Suprapubic skin (tissue), 4 donors: ENCODE results near the gene DRAM1. TPM values are rescaled to one million over a fixed set of nuclear protein-coding genes. Genes with fewer than 3 reads are reported as not detected.
"Not testable (repeated sequence)": the region's sequence is repeated elsewhere in the genome, so short reads cannot be mapped to it uniquely, and the experiment has no call there.

Experiments
- DNase-seq, 2 donors: peaks; one replicate each; pipeline ENCODE4 v3.0.0-alpha.2; 2019; ENCODE audit warnings: low spot score in 2 of 2
- H3K27ac ChIP-seq: fragments of 200-600 bp; sonication (generic); one replicate; pipeline ENCODE4 v1.5.1; 2019
- H3K27me3 ChIP-seq: fragments of 200-600 bp; sonication (generic); one replicate; pipeline ENCODE4 v1.5.1; 2019
- H3K36me3 ChIP-seq: fragments of 200-600 bp; sonication (generic); one replicate; pipeline ENCODE4 v1.5.1; 2019
- H3K4me1 ChIP-seq: fragments of 200-600 bp; sonication (generic); one replicate; pipeline ENCODE4 v1.5.1; 2019
- H3K4me3 ChIP-seq: fragments of 200-600 bp; sonication (generic); one replicate; pipeline ENCODE4 v1.5.1; 2019; ENCODE audit warnings: mild to moderate bottlenecking
- H3K9me3 ChIP-seq: fragments of 200-600 bp; sonication (generic); one replicate; pipeline ENCODE4 v1.5.1; 2019
- EP300 ChIP-seq: sonication (generic); formaldehyde crosslinking; IDR thresholded peaks from one replicate; pipeline ENCODE4 v1.6.1; 2017; ENCODE audit warnings: antibody characterized with exemption
- POLR2A ChIP-seq, 2 donors: fragments of 450-650 bp; IDR thresholded peaks; one replicate each; pipeline ENCODE4 v1.6.1; 2017; ENCODE audit warnings: antibody characterized with exemption in 2 of 2, mild to moderate bottlenecking in 2 of 2, moderate library complexity in 2 of 2
- POLR2AphosphoS5 ChIP-seq, 3 donors: sonication (generic); formaldehyde crosslinking; IDR thresholded peaks; one replicate each; pipeline ENCODE4 v1.6.1; 2017; ENCODE audit warnings: antibody characterized with exemption in 3 of 3
- WGBS: methylation state at CpG from one replicate; pipeline ENCODE4 v1.1.5; 2018; 5-methylcytosine and 5-hydroxymethylcytosine counted together
- total RNA-seq, 4 donors: library from RNA; depleted of rRNA; stranded (reverse); fragments of >200 nt; gene quantifications; one replicate each; pipeline ENCODE4 v1.1.0, GENCODE V29; 2016
- TF ChIP-seq, protein P1 (sequence below), 2 donors: fragments of 200-600 bp in 1 of 2; fragments of 450-650 bp in 1 of 2; sonication (generic) in 1 of 2; IDR thresholded peaks; one replicate each; pipeline ENCODE4 v1.5.1; 2016 to 2019; ENCODE audit warnings: antibody characterized with exemption in 2 of 2, mild to moderate bottlenecking in 1 of 2, moderate library complexity in 1 of 2

DRAM1 gene
- total RNA-seq, 4 donors from 2014 or later, result 4.8 to 7.4 (median 6.9) TPM

DNA sequence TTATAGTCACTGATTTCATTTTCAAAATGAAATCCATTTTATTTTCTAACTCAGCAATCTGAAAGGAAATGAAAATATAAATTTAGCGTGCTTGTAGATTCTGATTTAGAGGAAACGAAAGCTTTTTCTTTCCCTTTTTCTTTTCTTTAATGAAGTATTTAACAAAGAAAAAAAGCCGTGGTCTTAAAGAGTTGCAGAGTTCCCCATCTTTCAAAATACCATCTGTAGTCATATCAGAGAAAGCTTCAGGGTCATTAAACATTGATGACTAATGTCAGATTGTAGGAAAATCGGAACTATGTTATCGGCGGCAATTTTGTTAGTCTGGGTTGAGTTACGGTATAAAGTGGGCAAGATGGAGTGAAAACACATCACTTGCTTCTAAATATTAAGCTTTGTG lies 32.3 kb downstream of the DRAM1 start:
- H3K27ac ChIP-seq, result no peak overlapping the region

DNA sequence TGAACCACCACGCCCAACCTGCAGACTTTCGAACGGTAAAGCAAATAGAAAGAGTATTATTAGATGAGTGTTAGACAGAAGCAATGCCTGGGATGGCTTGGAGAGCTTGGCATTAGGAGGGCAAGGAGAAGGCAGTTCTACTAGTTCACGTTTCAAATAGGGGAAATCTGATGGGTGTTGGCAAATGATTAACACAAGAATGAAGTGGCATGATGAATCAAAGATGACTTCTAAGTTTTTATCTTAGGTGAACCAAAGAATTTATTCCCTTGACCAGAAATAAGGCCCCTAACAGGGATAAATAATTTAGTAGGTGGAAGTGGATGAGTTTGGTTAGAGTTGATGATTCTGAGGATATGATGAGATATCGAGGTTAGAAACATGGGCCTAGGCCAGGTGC lies 38.5 kb downstream of the DRAM1 start:
- no peak overlapping the region for H3K27ac ChIP-seq
- H3K36me3 ChIP-seq, result no peaks in the 10 kb centered on the region
- 77% methylated on average over 5 of the region's 5 CpGs for WGBS
- H3K4me1 ChIP-seq, result peaks cover 8% of the 10 kb centered on the region
- H3K27me3 ChIP-seq, result no peaks in the 10 kb centered on the region
- TF ChIP-seq POLR2AphosphoS5 (IDR thresholded peaks at IDR 0.05) (no peak), EP300 (no peak), POLR2A (IDR thresholded peaks at IDR 0.05) (no peak)
- TF ChIP-seq, protein P1, sequence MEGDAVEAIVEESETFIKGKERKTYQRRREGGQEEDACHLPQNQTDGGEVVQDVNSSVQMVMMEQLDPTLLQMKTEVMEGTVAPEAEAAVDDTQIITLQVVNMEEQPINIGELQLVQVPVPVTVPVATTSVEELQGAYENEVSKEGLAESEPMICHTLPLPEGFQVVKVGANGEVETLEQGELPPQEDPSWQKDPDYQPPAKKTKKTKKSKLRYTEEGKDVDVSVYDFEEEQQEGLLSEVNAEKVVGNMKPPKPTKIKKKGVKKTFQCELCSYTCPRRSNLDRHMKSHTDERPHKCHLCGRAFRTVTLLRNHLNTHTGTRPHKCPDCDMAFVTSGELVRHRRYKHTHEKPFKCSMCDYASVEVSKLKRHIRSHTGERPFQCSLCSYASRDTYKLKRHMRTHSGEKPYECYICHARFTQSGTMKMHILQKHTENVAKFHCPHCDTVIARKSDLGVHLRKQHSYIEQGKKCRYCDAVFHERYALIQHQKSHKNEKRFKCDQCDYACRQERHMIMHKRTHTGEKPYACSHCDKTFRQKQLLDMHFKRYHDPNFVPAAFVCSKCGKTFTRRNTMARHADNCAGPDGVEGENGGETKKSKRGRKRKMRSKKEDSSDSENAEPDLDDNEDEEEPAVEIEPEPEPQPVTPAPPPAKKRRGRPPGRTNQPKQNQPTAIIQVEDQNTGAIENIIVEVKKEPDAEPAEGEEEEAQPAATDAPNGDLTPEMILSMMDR (IDR thresholded peaks at IDR 0.05), result no peak
- no peaks in the 10 kb centered on the region for H3K9me3 ChIP-seq
- no peak overlapping the region for H3K4me3 ChIP-seq
- DNase-seq, result no peak

More for the DNA sequence above, 32.3 kb downstream of the DRAM1 start:
- DNase-seq, result no peak
- no peak for TF ChIP-seq POLR2A (IDR thresholded peaks at IDR 0.05)
- TF ChIP-seq, protein P1 (IDR thresholded peaks at IDR 0.05), result no peak
- no peak for TF ChIP-seq EP300
- TF ChIP-seq POLR2AphosphoS5 (IDR thresholded peaks at IDR 0.05), result no peak
- no peaks in the 10 kb centered on the region for H3K4me1 ChIP-seq
- no peaks in the 10 kb centered on the region for H3K9me3 ChIP-seq
- no peaks in the 10 kb centered on the region for H3K27me3 ChIP-seq
- H3K36me3 ChIP-seq, result peaks cover 2% of the 10 kb centered on the region
- H3K4me3 ChIP-seq, result no peak overlapping the region
- 79% methylated on average over 7 of the region's 7 CpGs for WGBS

DNA sequence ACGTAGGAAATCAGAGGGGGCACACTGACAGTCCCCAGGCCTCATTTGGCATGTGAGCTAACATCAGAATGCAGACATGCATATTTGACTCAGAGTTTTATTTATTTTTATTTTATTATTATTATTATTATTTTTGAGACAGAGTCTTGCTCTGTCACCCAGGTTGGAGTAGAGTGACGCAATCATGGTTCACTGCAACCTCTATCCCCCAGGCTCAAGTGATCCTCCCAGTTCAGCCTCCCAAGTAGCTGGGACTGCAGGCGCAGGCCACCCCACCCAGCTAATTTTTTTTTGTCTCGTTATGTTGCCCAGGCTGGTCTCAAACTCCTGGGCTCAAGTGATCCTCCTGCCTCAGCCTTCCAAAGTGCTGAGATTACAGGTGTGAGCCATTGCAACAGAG lies 41.4 kb downstream of the DRAM1 start:
- not testable (repeated sequence) for H3K27ac ChIP-seq
- 89% methylated on average over 4 of the region's 4 CpGs for WGBS

DNA sequence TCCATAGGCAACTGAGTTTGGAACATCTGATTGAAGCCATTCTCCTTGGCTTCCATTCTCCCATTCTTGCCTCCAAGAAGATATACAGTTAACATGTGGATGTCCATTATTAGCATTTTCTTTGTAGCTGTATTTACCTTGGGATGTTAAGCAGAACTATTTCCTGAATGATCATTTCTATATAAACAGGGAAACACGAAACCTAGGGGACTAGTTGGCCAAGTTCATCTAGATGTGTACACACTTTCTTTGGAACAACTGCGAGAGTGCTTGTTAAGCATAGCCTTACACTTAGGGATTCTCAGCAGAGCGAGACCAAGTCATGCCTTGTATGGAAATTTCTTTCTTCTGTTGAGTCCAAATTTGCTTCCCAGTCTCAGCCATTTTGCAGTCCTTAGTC lies 42.1 kb downstream of the DRAM1 start:
- Histone ChIP-seq H3K27ac (no peak overlapping the region), H3K4me3 (no peak overlapping the region), H3K36me3 (no peaks in the 10 kb centered on the region), H3K4me1 (peaks cover 8% of the 10 kb centered on the region), H3K9me3 (no peaks in the 10 kb centered on the region), H3K27me3 (no peaks in the 10 kb centered on the region)
- TF ChIP-seq, protein P1 (IDR thresholded peaks at IDR 0.05), result no peak
- TF ChIP-seq EP300 (no peak), POLR2AphosphoS5 (IDR thresholded peaks at IDR 0.05) (no peak), POLR2A (IDR thresholded peaks at IDR 0.05) (no peak)
- DNase-seq, result no peak
- 80% methylated on average over 3 of the region's 3 CpGs for WGBS

More for the DNA sequence above, 41.4 kb downstream of the DRAM1 start:
- not testable (repeated sequence) for H3K4me1 ChIP-seq, DNase-seq, H3K4me3 ChIP-seq, H3K9me3 ChIP-seq, H3K27me3 ChIP-seq, H3K36me3 ChIP-seq

DNA sequence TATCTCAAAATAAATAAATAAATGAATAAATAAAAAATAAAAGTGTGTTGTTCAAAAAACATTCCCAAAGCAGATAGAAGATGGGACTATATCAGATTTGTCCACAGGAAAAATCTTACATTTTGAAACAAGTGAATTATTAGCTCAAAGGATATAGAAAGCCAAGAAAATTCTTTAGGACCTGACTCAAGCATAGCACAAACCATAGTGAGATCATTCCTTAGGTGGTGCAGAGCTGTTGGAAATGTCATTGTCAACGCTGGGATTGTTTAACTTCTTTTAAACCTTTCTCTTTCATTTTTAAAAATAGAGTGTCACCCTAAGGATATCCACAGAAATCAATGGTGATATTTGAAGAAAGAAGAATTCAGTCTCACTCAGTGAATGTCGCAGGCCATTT lies 43.5 kb downstream of the DRAM1 start:
- Histone ChIP-seq H3K36me3 (no peaks in the 10 kb centered on the region), H3K4me3 (no peak overlapping the region), H3K9me3 (no peaks in the 10 kb centered on the region), H3K4me1 (peaks cover 8% of the 10 kb centered on the region), H3K27ac (no peak overlapping the region), H3K27me3 (no peaks in the 10 kb centered on the region)
- 95% methylated on average over 2 of the region's 2 CpGs for WGBS
- TF ChIP-seq POLR2AphosphoS5 (IDR thresholded peaks at IDR 0.05) (no peak), EP300 (no peak), POLR2A (IDR thresholded peaks at IDR 0.05) (no peak)
- TF ChIP-seq, protein P1 (IDR thresholded peaks at IDR 0.05), result no peak
- no peak for DNase-seq

GRCh38 chr12:101923045-101923718 lies 45.8 kb downstream of the DRAM1 start:
- DNase-seq, result no peak
- Histone ChIP-seq H3K4me3 (no peak overlapping the region), H3K4me1 (peaks cover under 1% of the 10 kb centered on the region), H3K27me3 (no peaks in the 10 kb centered on the region), H3K9me3 (no peaks in the 10 kb centered on the region), H3K27ac (no peak overlapping the region), H3K36me3 (no peaks in the 10 kb centered on the region)
- WGBS, result 97% methylated on average over 8 of the region's 8 CpGs
- TF ChIP-seq EP300, result no peak
- TF ChIP-seq, protein P1 (IDR thresholded peaks at IDR 0.05), result no peak
- TF ChIP-seq POLR2AphosphoS5 (IDR thresholded peaks at IDR 0.05), result no peak
- no peak for TF ChIP-seq POLR2A (IDR thresholded peaks at IDR 0.05)
